HepG2 (cell line): ENCODE results near the gene FKBP8. TPM values are rescaled to one million over a fixed set of nuclear protein-coding genes. Genes with fewer than 3 reads are reported as not detected.
A peak's percentile ranks its signal among the peaks of the same experiment; 100 is the strongest.

ENCODE experiments used
- ARID5B ChIP-seq: IDR thresholded peaks from 2 replicates; pipeline ENCODE4 v1.4.0; 2020; ENCODE audit warnings: mild to moderate bottlenecking, missing genetic modification reagents
- CENPX ChIP-seq: sonication (generic); formaldehyde crosslinking; IDR thresholded peaks from 2 replicates; pipeline ENCODE4 v1.9.0; 2021; ENCODE audit warnings: mild to moderate bottlenecking, missing genetic modification reagents, moderate library complexity
- CERS6 ChIP-seq: sonication (generic); formaldehyde crosslinking; IDR thresholded peaks from 2 replicates; pipeline ENCODE4 v1.5.0; 2020; ENCODE audit warnings: missing genetic modification reagents
- GABPB1 ChIP-seq: IDR thresholded peaks from 2 replicates; pipeline ENCODE4 v1.6.1; 2016; ENCODE audit warnings: mild to moderate bottlenecking, missing genetic modification reagents, moderate library complexity, missing compliant biosample characterization
- ONECUT2 ChIP-seq: sonication (generic); formaldehyde crosslinking; IDR thresholded peaks from 2 replicates; pipeline ENCODE4 v1.4.0; 2020; ENCODE audit warnings: missing genetic modification reagents
- RFX1 ChIP-seq: fragments of 450-650 bp; IDR thresholded peaks from 2 replicates; pipeline ENCODE4 v1.6.1; 2017
- SETDB1 ChIP-seq: sonication (generic); formaldehyde crosslinking; IDR thresholded peaks from 2 replicates; pipeline ENCODE4 v1.5.1; 2020; ENCODE audit warnings: missing genetic modification reagents, mild to moderate bottlenecking, borderline replicate concordance
- ZBTB4 ChIP-seq: sonication (generic); formaldehyde crosslinking; IDR thresholded peaks from 2 replicates; pipeline ENCODE4 v1.4.0; 2020; ENCODE audit warnings: missing genetic modification reagents, mild to moderate bottlenecking, borderline replicate concordance
- ZNF362 ChIP-seq: sonication (generic); formaldehyde crosslinking; IDR thresholded peaks from 2 replicates; pipeline ENCODE4 v1.4.0; 2020; ENCODE audit warnings: missing genetic modification reagents, mild to moderate bottlenecking, borderline replicate concordance
- ZNF629 ChIP-seq: sonication (generic); formaldehyde crosslinking; conservative IDR thresholded peaks from 2 replicates; pipeline ENCODE4 v1.5.0; 2020; ENCODE audit warnings: missing genetic modification reagents
- ZNF687 ChIP-seq: sonication (generic); formaldehyde crosslinking; IDR thresholded peaks from 2 replicates; pipeline ENCODE4 v1.5.1; 2020; ENCODE audit warnings: mild to moderate bottlenecking, missing genetic modification reagents, moderate library complexity
- ZNF747 ChIP-seq: sonication (generic); formaldehyde crosslinking; IDR thresholded peaks from 2 replicates; pipeline ENCODE4 v1.8.1; 2023; ENCODE audit warnings: missing genetic modification reagents, mild to moderate bottlenecking, borderline replicate concordance
- ZZZ3 ChIP-seq: sonication (generic); formaldehyde crosslinking; IDR thresholded peaks from 2 replicates; pipeline ENCODE4 v1.4.0; 2020; ENCODE audit warnings: missing genetic modification reagents, mild to moderate bottlenecking, borderline replicate concordance
- polyA plus RNA-seq, 8 experiments: library from polyadenylated mRNA; depleted of rRNA in 3 of 8; stranded (reverse) in 7 of 8; unstranded in 1 of 8; fragments of >200 nt; fragmentation: Illumina TruSeq in 4 of 8; extraction: Trizol in 4 of 8; gene quantifications; 2 replicates each; pipeline versions ENCODE4 v1.2.1 to v1.2.3, GENCODE V29; 2011 to 2016; ENCODE audit warnings: low read depth in 4 of 8, missing spikeins in 1 of 8, mixed read lengths in 1 of 8; ENCODE audit not compliant: insufficient read depth in 1 of 8
- total RNA-seq, 5 experiments: library from RNA; depleted of rRNA; stranded (reverse); fragments of >200 nt; fragmentation: Illumina TruSeq; extraction: Trizol; gene quantifications; 2 replicates each; pipeline ENCODE4 v1.2.3, GENCODE V29; 2016; ENCODE audit warnings: low read depth in 1 of 5

FKBP8 gene
- total and polyA plus RNA-seq, 2 of the 13 experiments (the other 11 are each of a cell fraction or from before 2014, with no cell fraction given), result 81.7 to 93.9 TPM

GRCh38 chr19:18590273-18591272 lies 47.2 kb upstream of the FKBP8 start (continued):
- TF ChIP-seq ONECUT2 (no peak), CENPX (CRISPR knock-in tag) (no peak), CERS6 (CRISPR knock-in tag) (no peak), ZNF687 (CRISPR knock-in tag) (peak; percentile 42), ZNF629 (no peak), ZNF747 (CRISPR knock-in tag) (no peak), GABPB1 (no peak), RFX1 (no peak), ARID5B (no peak), ZZZ3 (CRISPR knock-in tag) (no peak), ZBTB4 (CRISPR knock-in tag) (peak; percentile 93), ZNF362 (CRISPR knock-in tag) (no peak; the same call in 1 of the 2 replicates), SETDB1 (no peak)
